Pons (tissue), 1 donor: ENCODE data around the gene IFI44.
A peak's percentile ranks its signal among the peaks of the same experiment; 100 is the strongest.

Source experiments
- DNase-seq: peaks from one replicate; pipeline ENCODE4 v3.0.0-alpha.2; 2016; ENCODE audit warnings: low spot score

The IFI44 gene

GRCh38 chr1:78649628-78650027 lies at the start of gene IFI44:
Gene IFI44 (plus strand): TSS chr1:78649831. CDS start chr1:78650196, 365 bp downstream.
- peak; percentile 91 for DNase-seq

GRCh38 chr1:78601068-78601467 lies 48.6 kb upstream of the IFI44 start:
- DNase-seq = no peak

GRCh38 chr1:78603206-78603605 lies 46.4 kb upstream of the IFI44 start:
- no peak for DNase-seq

- DNase-seq = no peak
These were observed 45.0 kb upstream of the IFI44 start for GRCh38 chr1:78604643-78605042.

- no peak for DNase-seq
These were observed 43.4 kb upstream of the IFI44 start for GRCh38 chr1:78606274-78606673.

GRCh38 chr1:78607334-78607927 lies 42.2 kb upstream of the IFI44 start:
- DNase-seq = peak; percentile 49

GRCh38 chr1:78607944-78608343 lies 41.7 kb upstream of the IFI44 start:
- DNase-seq = no peak

- DNase-seq = peak; percentile 97
These were observed 32.0 kb upstream of the IFI44 start for GRCh38 chr1:78617615-78618026.

- no peak for DNase-seq
These were observed 30.6 kb upstream of the IFI44 start for GRCh38 chr1:78619032-78619431.

GRCh38 chr1:78619446-78619802 lies 30.2 kb upstream of the IFI44 start:
- peak; percentile 59 for DNase-seq

GRCh38 chr1:78619803-78620579 lies 29.6 kb upstream of the IFI44 start, which contains the start of gene IFI44L:
Gene IFI44L (plus strand): TSS chr1:78620448. CDS start chr1:78627916, 7,468 bp downstream.
- DNase-seq = peak; percentile 47

- DNase-seq = peak; percentile 23
These were observed 29.0 kb upstream of the IFI44 start for GRCh38 chr1:78620666-78621065.

GRCh38 chr1:78622548-78622947 lies 27.1 kb upstream of the IFI44 start:
- no peak for DNase-seq

GRCh38 chr1:78624035-78624434 lies 25.6 kb upstream of the IFI44 start:
- DNase-seq = no peak

- no peak for DNase-seq
These were observed 22.3 kb upstream of the IFI44 start for GRCh38 chr1:78627321-78627720.

GRCh38 chr1:78630600-78630999 lies 19.0 kb upstream of the IFI44 start:
- DNase-seq = no peak

- DNase-seq = no peak
These were observed 16.4 kb upstream of the IFI44 start for GRCh38 chr1:78633209-78633608.

- no peak for DNase-seq
These were observed 9.2 kb upstream of the IFI44 start for GRCh38 chr1:78640462-78640861.

GRCh38 chr1:78641558-78641957 lies 8.1 kb upstream of the IFI44 start:
- DNase-seq = no peak

- DNase-seq = peak; percentile 27
These were observed 3.9 kb upstream of the IFI44 start for GRCh38 chr1:78645723-78646122.

GRCh38 chr1:78647238-78647637 lies 2.4 kb upstream of the IFI44 start:
- DNase-seq = no peak

- DNase-seq = peak; percentile 40
These were observed 556 bp downstream of the IFI44 start for GRCh38 chr1:78650114-78650660.

GRCh38 chr1:78651241-78651640 lies 1.6 kb downstream of the IFI44 start:
- peak; percentile 42 for DNase-seq
